ENCODE data around the gene PLCH1. TPM values are rescaled to one million over a fixed set of nuclear protein-coding genes. Genes with fewer than 3 reads are reported as not detected.
A peak's percentile ranks its signal among the peaks of the same experiment; 100 is the strongest.

The PLCH1 gene
- total and polyA plus RNA-seq, 12 donors = under 0.01 to 0.28 (median 0.10) TPM; not detected in 2

GRCh38 chr3:155423526-155424322 lies 321.1 kb downstream of the PLCH1 start:
- no peak overlapping the region for H3K4me3 ChIP-seq
- H3K36me3 ChIP-seq (replicated peaks in 1 of 2) = no peaks in the 10 kb centered on the region
- WGBS, 4 donors = 58 to 75% (median 64%) methylated on average over 6 of the region's 6 CpGs
- H3K27me3 ChIP-seq = no peaks in the 10 kb centered on the region
- no peaks in the 10 kb centered on the region for H3K4me1 ChIP-seq (replicated peaks in 1 of 2)
- H3K27ac ChIP-seq = no peak overlapping the region
- intact Hi-C loops (cut with DNase I) = no loop called here
- no peak for TF ChIP-seq CTCF (IDR thresholded peaks at IDR 0.05)
- no peak for TF ChIP-seq POLR2A (IDR thresholded peaks at IDR 0.05)
- DNase-seq = no peak
- no peaks in the 10 kb centered on the region for H3K9me3 ChIP-seq (replicated peaks in 1 of 3)

GRCh38 chr3:155420881-155421486 lies 323.9 kb downstream of the PLCH1 start:
- Histone ChIP-seq H3K4me3 (no peak overlapping the region), H3K27ac (no peak overlapping the region), H3K9me3 (replicated peaks in 1 of 3) (no peaks in the 10 kb centered on the region), H3K27me3 (no peaks in the 10 kb centered on the region), H3K36me3 (replicated peaks in 1 of 2) (no peaks in the 10 kb centered on the region), H3K4me1 (replicated peaks in 1 of 2) (no peaks in the 10 kb centered on the region)
- TF ChIP-seq POLR2A (IDR thresholded peaks at IDR 0.05) (no peak), CTCF (IDR thresholded peaks at IDR 0.05) (no peak)
- WGBS, 4 donors = 67 to 71% (median 68%) methylated on average over 1 of the region's 1 CpG
- DNase-seq = no peak
- intact Hi-C loops (cut with DNase I) = no loop called here

GRCh38 chr3:155420406-155420805 lies 324.5 kb downstream of the PLCH1 start:
- intact Hi-C loops (cut with DNase I) = no loop called here
- no peaks in the 10 kb centered on the region for H3K9me3 ChIP-seq (replicated peaks in 1 of 3)
- H3K4me1 ChIP-seq (replicated peaks in 1 of 2) = no peaks in the 10 kb centered on the region
- 63 to 77% (median 74%) methylated on average over 4 of the region's 4 CpGs for WGBS, 4 donors
- H3K36me3 ChIP-seq (replicated peaks in 1 of 2) = no peaks in the 10 kb centered on the region
- H3K4me3 ChIP-seq = no peak overlapping the region
- no peak for TF ChIP-seq CTCF (IDR thresholded peaks at IDR 0.05)
- TF ChIP-seq POLR2A (IDR thresholded peaks at IDR 0.05) = no peak
- no peak for DNase-seq
- H3K27me3 ChIP-seq = no peaks in the 10 kb centered on the region
- no peak overlapping the region for H3K27ac ChIP-seq

- H3K4me1 ChIP-seq (replicated peaks in 1 of 2) = no peaks in the 10 kb centered on the region
- peak in 1 of 7 donors; percentile 20 for DNase-seq
- H3K36me3 ChIP-seq (replicated peaks in 1 of 2) = no peaks in the 10 kb centered on the region
- no peak overlapping the region for H3K27ac ChIP-seq
- 10 to 40% (median 26%) methylated on average over 2 of the region's 2 CpGs for WGBS, 4 donors
- intact Hi-C loops (cut with DNase I) = no loop called here
- TF ChIP-seq CTCF (IDR thresholded peaks at IDR 0.05) (no peak), POLR2A (IDR thresholded peaks at IDR 0.05) (no peak)
- H3K9me3 ChIP-seq (replicated peaks in 1 of 3) = no peaks in the 10 kb centered on the region
- H3K27me3 ChIP-seq = no peaks in the 10 kb centered on the region
- H3K4me3 ChIP-seq = no peak overlapping the region
Measured at GRCh38 chr3:155418407-155418806, 326.5 kb downstream of the PLCH1 start.

Data from adrenal gland (tissue), 12 donors.